HG02981 (cell line): Measurements from ENCODE around the gene HACD3.
"Not testable (repeated sequence)": the region's sequence is repeated elsewhere in the genome, so short reads cannot be mapped to it uniquely, and the experiment has no call there.

ENCODE experiments used
- ATAC-seq: cut with Tn5 transposase; IDR thresholded peaks from one replicate; pipeline ENCODE4 v1.9.1; 2021; ENCODE audit warnings: mild to moderate bottlenecking, moderate library complexity; ENCODE audit not compliant: unreplicated experiment

The HACD3 gene

GRCh38 chr15:65547841-65548240, 17.6 kb downstream of the HACD3 start:
- ATAC-seq, result no peak

- not testable (repeated sequence) for ATAC-seq
Measured at GRCh38 chr15:65549288-65549687, 19.0 kb downstream of the HACD3 start.

GRCh38 chr15:65550681-65551098, 20.4 kb downstream of the HACD3 start:
- ATAC-seq, result no peak

- ATAC-seq, result no peak
Measured at GRCh38 chr15:65551183-65551582, 20.9 kb downstream of the HACD3 start.

GRCh38 chr15:65552851-65553250, 22.6 kb downstream of the HACD3 start:
- not testable (repeated sequence) for ATAC-seq

GRCh38 chr15:65553691-65554090, 23.4 kb downstream of the HACD3 start:
- ATAC-seq, result no peak

- no peak for ATAC-seq
Measured at GRCh38 chr15:65556622-65557021, 26.4 kb downstream of the HACD3 start.

- no peak for ATAC-seq
Measured at GRCh38 chr15:65558336-65558735, 28.1 kb downstream of the HACD3 start.

- no peak for ATAC-seq
Measured at GRCh38 chr15:65558997-65559760, 28.9 kb downstream of the HACD3 start.

- ATAC-seq, result no peak
Measured at GRCh38 chr15:65559941-65560340, 29.7 kb downstream of the HACD3 start.

- no peak for ATAC-seq
Measured at GRCh38 chr15:65561934-65562333, 31.7 kb downstream of the HACD3 start.

GRCh38 chr15:65569728-65570127, 39.5 kb downstream of the HACD3 start:
- no peak for ATAC-seq

- ATAC-seq, result no peak
Measured at GRCh38 chr15:65571971-65572370, 41.7 kb downstream of the HACD3 start.

GRCh38 chr15:65576664-65577063, 46.4 kb downstream of the HACD3 start:
- no peak for ATAC-seq

- no peak for ATAC-seq
Measured at GRCh38 chr15:65577129-65577996, 47.1 kb downstream of the HACD3 start.

GRCh38 chr15:65578904-65579728, 48.9 kb downstream of the HACD3 start:
- no peak for ATAC-seq

- ATAC-seq, result no peak
Measured at GRCh38 chr15:65579762-65580161, 49.5 kb downstream of the HACD3 start.

- no peak for ATAC-seq
Measured at GRCh38 chr15:65580287-65580686, 50.0 kb downstream of the HACD3 start.

- peak; percentile 71 for ATAC-seq
Measured at GRCh38 chr15:65583701-65584100, 53.4 kb downstream of the HACD3 start.

GRCh38 chr15:65584241-65584640, 54.0 kb downstream of the HACD3 start:
- no peak for ATAC-seq

- no peak for ATAC-seq
Measured at GRCh38 chr15:65587094-65587493, 56.8 kb downstream of the HACD3 start.
